NCI-H146 (cell line): Measurements from ENCODE around the gene PPP1R3A.
"Not testable (repeated sequence)": the region's sequence is repeated elsewhere in the genome, so short reads cannot be mapped to it uniquely, and the experiment has no call there.

Source experiments
- DNase-seq: peaks from one replicate; lab custom pipeline; 2025; lab: John Stamatoyannopoulos, UW

PPP1R3A gene, protein sequence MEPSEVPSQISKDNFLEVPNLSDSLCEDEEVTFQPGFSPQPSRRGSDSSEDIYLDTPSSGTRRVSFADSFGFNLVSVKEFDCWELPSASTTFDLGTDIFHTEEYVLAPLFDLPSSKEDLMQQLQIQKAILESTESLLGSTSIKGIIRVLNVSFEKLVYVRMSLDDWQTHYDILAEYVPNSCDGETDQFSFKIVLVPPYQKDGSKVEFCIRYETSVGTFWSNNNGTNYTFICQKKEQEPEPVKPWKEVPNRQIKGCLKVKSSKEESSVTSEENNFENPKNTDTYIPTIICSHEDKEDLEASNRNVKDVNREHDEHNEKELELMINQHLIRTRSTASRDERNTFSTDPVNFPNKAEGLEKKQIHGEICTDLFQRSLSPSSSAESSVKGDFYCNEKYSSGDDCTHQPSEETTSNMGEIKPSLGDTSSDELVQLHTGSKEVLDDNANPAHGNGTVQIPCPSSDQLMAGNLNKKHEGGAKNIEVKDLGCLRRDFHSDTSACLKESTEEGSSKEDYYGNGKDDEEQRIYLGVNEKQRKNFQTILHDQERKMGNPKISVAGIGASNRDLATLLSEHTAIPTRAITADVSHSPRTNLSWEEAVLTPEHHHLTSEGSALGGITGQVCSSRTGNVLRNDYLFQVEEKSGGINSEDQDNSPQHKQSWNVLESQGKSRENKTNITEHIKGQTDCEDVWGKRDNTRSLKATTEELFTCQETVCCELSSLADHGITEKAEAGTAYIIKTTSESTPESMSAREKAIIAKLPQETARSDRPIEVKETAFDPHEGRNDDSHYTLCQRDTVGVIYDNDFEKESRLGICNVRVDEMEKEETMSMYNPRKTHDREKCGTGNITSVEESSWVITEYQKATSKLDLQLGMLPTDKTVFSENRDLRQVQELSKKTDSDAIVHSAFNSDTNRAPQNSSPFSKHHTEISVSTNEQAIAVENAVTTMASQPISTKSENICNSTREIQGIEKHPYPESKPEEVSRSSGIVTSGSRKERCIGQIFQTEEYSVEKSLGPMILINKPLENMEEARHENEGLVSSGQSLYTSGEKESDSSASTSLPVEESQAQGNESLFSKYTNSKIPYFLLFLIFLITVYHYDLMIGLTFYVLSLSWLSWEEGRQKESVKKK

DNA sequence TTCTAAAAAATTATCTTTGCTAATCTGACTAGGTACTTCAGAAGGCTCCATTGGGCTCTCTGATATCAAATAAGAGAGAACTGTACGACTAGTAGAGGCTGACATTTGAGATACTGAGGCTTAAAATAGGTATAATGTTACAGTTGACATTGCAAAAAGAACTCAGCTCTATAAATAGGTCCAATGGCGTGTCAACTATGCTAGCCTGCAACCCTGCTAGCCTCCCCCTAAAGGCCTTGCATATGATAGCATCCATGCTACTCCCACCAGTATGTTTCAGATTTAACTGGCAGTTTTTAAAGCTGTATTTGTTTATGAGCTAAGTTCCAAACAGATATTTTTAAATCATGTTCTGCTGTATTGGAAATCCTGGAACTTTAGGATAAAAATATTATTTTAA lies at the start of gene PPP1R3A:
TSS of gene PPP1R3A (minus strand) at position 64 of the 400 bp plus-strand sequence. CDS start at position 51, 13 bp downstream.
- no peak for DNase-seq

DNA sequence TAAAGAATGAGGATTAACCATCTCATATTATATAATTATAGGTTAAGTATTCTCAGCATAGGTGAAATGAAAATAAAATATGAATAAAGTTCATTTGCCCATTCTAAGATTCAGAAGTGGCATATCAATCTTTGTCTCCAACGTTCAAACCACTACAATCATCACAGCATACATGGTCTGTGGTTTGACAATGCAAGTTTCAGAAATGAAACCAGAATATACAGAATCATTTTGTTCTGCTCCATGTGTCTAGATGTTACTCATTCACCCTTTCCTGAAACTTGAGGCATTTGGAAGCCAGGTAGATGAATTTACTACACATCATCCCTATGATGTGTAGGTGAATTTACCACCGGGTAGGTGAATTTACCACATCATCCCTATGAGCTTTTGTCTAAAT lies 44.5 kb upstream of the PPP1R3A start:
- no peak for DNase-seq

DNA sequence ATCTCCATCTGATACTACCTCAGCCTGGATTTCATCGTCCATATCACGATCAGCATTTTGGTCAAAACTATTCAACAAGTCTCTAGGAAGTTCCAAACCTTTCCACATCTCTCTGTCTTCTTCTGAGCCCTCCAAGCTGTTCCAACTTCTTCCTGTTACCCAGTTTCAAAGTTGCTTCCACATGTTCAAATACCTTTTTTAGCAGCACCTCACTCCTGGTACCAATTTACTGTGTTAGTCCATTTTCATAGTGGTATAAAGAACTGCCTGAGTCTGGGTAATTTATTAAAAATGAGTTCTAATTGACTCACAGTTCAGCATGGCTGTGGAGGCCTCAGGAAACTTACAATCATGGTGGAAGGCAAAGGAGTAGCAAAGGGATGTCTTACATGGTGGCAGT lies 41.1 kb upstream of the PPP1R3A start:
- no peak for DNase-seq

DNA sequence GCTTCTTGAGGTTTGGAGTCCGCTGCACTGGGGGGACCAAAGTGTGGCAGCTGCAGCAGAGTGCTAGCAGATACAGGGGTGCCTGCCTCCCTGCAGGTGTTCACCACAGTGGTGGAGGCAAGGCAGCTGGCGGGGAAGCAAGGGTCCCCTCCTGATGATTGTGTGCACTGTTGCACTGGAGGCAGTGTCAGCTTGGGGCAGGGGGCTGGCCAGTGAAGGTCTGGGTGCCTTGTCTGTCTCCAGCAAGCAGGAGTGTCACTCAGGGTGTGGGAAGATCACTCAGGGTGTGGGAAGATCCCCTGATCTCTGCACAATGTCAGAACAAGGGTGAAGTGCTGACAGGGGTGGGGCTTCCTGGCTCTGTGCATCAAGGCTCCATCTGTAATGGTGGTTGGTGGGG lies 36.3 kb upstream of the PPP1R3A start:
- no peak for DNase-seq

DNA sequence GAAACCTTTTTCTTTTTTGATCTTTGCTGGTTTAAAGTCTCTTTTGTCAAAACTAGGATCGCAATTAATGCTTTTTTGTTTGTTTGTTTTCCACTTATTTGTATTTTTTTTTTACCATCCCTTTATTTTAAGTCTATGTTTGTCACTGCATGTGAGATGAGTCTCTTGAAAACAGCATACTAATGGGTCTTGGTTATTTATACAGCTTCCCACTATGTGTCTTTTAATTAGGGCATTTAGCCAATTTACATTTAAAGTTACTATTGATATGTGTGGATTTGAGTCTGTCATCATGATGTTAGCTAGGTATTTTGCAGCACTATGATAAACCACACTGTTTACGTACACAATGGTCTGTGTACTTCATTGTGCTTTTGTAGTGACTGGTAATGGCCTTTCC lies 34.7 kb upstream of the PPP1R3A start:
- no peak for DNase-seq

DNA sequence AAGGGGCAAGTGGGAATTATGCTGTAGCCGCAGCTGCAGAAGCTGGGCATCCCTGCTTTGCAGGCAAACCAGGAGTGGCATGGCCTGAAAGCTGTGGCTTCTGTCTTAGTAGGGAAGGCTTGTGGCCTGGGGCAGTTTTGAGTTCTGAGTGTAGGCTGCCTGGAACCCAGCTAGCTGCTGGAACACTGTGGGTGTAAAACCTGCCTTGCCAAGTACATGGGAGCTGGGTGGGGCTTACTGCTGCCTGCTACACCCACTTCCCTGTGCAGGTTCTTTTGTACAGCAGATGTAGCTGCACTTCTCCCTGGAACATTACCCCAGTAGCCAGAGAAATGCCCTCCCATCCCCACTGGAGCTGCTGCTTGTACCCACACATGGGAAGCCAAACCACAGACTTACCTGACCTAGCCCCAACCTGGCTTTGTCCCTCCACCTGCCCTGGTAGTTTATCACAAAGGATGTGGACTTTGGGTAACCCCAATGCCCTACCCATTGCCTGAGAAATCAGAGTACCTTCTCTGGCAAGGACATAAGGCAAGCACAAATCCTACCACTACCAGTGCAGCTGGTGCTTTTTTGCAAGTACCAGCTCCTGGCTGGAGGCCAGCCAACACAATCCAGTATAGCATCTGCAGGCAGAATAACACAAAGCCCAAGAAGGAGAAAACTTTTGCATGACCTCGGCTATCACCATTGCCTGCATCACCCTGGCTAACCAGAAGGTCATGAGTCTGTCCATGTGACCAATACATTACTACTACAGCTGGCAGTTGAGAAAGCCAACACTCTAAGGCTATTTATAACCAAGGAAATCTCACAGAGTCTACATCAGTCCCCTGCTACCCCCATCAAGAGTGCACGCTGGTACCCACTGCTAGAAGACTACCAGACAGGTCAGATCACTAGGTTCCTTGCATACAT lies 26.5 kb upstream of the PPP1R3A start:
- no peak for DNase-seq

DNA sequence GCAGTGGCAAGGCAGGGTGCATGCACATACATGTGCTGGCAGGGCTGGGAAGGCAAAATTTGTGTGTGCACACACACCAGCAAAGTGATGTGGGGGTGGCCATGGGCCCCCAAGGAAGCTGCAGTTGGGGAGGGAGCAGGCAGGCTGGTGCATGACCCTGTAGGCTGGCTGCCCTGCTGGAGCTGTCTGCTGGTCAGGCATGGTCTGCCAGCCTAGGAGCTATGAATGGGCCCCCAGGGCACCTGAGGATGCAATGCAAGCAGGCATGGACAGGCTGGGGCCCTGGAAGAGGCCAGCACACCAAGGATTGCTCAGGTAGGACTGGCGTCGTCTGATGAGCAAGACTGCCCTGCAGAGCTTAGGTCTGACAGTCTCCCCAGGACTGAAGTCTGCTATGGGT lies 18.2 kb upstream of the PPP1R3A start:
- DNase-seq = no peak

DNA sequence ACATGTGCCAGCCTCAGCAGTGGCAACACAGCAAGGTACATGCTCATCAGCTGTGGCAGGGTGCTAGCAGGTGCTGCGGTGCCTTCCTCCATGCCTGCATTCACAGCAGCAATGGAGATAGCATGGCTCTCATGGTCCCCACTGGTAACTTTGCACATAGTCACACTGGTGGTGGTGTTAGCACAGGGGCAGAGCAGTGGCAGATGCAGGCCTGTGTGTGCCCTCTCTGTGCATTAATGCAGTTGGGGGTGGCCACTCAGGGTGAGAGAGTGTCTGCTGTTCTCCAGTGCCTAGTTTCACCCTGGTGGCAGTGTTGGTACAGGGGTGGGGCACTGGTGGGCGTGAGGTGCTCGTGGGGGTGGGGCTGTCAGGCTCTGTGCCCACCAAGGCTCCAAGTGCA lies 17.7 kb upstream of the PPP1R3A start:
- no peak for DNase-seq

DNA sequence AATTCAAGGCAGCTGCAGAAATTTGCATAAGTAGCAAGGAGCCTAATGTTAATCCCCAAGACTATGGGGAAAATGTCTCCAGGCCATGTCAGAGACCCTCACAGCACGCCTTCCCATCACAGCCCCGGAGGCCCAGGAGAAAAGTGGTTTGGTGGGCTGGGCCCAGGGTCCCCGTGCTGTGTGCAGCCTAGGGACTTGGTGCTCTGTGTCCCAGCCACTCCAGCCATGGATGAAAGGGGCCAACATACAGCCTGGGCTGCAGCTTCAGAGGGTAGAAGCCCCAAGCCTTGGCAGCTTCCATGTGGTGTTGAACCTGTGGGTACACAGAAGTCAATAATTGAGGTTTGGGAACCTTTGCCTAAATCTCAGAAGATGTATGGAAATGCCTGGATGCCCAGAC lies 10.6 kb upstream of the PPP1R3A start:
- DNase-seq = not testable (repeated sequence)

DNA sequence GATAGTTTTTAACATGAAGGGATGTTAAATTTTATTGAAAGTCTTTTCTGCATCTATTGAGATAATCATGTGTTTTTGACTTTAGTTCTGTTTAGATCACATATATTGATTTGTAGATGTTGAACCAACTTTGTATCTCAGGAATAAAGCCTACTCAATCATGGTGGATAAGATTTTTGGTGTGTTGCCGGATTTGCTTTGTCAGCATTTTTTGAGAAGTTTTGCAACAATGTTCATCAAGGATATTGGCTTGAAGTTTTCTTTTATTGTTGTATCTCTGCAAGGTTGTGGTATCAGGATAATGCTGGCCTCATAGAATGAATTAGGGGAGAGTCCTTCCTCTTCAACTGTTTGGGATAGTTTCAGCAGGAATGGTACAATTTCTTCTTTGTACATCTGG lies 9.3 kb upstream of the PPP1R3A start:
- DNase-seq = no peak

DNA sequence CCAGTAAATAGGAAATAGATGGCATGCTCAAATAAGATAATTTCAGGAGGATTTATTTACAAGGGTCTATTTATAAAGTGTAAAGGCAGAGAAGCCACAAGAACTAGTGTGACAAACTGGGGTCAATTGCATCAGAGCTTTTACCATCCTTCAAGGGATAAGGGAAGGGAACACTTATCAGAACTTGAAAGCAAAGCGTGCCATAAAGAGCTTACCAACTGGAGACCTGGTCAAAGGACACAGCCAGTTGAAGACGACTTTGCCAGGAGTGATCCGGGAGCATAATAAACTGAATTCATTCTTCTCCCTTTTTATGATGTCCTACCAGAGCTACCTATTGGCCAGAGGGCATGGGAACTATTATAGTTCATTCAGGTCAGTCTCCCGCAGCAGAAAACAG lies 3.2 kb upstream of the PPP1R3A start:
- no peak for DNase-seq

DNA sequence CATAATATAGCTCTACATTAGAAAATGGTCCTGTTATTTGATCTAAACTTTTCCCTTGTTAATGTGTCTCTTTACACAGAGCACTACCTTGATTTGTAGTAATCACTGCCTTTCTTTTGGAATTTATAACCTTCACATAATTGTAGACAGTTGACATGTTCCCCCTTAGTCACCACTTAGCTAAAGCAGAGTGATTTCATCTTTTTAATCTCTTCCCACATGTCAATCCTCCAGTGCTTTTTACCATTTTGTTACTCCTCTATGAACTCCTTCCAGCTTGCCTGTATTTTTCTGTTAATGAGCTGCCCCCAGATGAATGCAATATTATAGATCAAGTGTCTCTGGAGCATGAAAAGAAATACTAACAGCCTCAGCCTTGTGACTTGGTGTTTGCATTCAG lies 2.6 kb upstream of the PPP1R3A start:
- no peak for DNase-seq

DNA sequence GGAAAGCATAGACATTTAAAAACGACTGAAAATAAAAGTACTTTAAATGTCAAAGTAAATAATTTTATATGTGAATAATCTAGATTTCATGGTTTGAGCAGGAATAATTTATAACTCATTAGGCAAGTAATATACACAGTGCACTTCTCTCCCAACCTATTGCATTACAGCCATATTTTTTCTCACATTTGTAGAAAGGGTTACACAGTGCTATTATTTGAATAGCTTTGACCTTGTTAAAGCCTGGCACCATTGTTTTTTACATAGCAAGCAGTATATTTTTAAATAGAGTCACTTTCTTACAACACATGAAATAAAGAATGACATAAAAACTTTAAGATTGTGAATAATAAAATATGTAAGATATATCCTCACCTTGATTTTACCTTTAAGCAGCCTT lies 969 bp downstream of the PPP1R3A start:
- no peak for DNase-seq

DNA sequence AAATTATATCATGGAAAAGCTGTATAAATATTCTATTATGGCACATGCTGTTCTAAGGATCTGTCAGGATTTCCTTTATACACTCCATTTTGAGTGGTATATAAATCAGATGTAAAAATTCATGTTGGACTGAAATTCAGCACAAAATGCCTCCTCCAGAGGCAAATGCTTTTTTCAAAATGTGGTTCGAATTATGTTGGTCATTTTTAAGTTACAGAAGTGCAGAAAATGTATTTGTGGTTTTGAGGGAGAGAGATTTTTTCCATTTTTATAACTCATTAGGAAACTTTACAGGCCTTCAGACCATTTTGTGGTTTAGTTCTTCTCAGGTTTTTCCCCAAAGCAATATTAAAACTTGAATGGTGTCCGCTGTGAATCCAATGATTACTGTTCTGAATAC lies 2.9 kb downstream of the PPP1R3A start:
- no peak for DNase-seq

DNA sequence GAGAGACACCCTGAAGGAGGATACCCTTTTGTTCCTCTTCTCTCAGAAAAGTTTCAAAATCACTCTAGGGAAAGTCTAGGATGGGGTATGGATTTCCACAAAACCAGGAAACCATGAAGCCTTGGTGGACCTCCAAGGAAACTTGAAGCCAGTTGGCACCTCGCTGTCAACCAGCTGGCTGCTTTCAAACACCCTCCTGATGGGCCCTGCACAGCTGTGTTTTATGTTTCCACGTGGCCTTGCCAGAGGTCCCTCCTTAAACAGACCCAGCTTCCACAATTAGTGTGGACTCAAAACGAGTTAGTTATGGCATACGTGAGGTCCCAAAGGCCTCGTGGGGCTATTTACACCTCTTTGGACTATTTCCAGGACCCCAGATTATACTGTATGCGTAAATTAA lies 5.9 kb downstream of the PPP1R3A start:
- no peak for DNase-seq

DNA sequence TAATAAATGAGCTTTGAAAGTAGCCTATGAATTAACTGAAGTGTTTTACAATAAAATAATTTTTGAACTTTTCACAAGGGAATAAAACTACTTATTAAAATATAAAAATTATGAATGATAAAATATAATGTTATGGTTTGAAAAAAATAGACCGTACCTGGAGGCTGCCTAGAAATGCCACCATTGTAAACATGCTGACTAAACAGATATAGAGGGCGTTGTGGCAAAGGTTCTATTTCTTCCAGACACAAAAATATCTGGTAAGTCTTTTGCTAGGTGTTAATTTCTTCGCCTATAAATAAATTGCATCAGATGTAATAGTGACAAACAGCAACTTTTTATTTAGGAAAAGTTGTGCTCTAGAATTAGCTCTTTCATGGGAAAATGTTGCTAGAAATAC lies 11.2 kb downstream of the PPP1R3A start:
- no peak for DNase-seq

DNA sequence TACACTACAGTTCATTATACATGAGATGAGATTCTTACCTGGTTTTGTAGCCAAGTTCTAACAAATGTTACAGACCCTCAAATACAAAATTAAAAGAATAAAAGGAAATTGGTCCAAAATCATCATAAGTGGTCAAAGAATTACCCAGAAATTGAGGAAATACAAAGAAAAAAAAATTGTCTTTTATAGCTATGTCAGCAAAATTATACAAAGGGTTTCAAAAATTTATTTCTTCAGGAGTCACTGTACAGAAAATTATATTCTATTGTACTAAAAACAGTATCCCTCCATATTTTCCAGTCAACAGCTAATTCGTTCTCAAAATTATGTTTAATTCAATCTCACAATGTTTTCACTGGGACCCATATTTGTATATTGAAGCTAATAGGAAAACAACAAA lies 14.3 kb downstream of the PPP1R3A start:
- no peak for DNase-seq

DNA sequence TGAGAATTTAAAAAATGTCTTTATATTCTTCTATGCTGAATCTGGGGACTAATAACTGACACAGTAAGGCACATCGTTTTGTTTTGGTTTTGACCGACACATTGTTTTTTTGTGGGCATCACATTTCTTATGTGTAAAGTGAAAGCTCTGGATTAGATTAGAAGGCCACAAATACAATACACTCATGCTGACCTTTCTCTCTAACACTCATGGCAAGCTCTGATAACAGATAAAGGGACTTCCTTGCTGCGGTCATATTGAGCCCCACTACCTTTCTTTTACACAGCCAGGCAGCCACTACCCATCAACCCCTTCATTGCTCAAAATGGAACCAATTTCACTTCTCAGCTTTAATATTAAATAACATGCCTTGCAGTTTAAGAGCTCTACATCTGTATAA lies 26.0 kb downstream of the PPP1R3A start:
- no peak for DNase-seq

DNA sequence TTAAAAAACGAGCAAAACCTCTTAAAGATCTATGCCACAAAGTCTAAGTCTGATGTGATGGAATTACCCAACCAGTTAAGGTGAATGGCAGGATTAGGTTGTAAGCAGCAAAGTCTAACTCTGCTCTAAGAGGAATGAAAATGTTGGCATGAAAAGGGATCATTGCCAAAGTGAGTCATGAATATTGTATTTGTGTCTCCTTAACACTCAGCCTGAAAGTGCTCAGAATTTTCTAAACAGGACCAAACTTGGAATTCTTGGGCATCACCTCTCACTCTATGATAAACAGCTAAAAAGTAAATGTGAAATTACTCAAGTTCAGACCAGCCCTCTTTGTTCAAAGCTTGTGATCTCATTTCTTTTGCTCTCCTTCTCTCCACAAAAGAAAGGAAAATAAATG lies 27.0 kb downstream of the PPP1R3A start:
- DNase-seq = no peak

DNA sequence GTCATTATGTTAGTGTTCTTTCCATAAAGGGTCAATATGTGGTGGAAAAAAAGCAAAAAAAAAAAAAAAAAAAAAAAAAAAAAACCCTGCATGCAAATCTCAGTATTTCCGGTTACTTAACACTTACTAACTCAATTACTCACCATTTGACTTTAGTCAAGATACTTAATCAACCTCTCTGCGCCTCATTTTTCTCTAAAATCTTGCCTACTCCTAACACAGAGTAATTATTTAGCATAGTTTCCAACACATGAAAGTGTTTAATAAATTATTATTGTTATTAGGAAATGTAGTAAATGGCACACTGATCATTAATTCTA lies 27.8 kb downstream of the PPP1R3A start:
- no peak for DNase-seq

DNA sequence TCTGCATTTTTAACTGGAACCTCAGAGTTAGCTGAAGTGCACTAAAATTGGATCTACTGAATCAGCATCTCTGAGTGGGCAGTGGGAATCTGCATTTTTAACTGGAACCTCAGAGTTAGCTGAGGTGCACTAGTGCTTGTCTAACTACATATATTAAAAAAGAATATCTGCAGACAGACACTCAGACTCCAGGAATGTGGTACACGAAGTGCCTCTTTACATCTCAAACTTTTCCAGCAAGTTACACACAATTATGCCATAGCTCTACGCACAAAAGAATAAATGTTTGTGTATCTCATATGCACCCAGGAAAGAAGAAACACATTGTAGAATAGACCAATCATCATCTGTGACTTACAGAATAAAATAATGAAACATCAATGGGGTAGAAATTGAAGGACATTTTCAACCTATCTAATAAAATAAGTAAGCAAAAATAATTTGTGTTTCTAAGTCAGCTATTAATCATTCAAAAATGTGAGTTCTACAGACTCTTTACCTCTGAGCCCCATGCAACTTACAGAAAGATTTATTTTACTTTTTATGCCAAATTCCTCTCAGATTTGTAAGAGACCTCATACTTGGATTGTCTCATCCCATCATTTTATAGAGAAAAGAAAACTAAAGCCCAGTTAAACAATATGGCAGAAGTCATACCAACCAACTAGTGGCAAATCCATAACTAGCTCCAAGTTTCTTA lies 28.3 kb downstream of the PPP1R3A start:
- no peak for DNase-seq
